Keratinocyte (primary cell): Measurements from ENCODE around the gene ALDH3A1.

Experiments
- EZH2 ChIP-seq: IDR thresholded peaks from one replicate; pipeline ENCODE4 v1.6.1; 2012; ENCODE audit warnings: inconsistent platforms, mild to moderate bottlenecking, low read length, moderate library complexity
- TF ChIP-seq, protein P1 (sequence below), 3 experiments: IDR thresholded peaks in 1 of 3; conservative IDR thresholded peaks in 1 of 3; optimal IDR thresholded peaks in 1 of 3; 2 replicates in 2 of 3; 3 replicates in 1 of 3; pipeline versions ENCODE3 to v1.5.1; 2011; ENCODE audit warnings: low read length in 3 of 3, mild to moderate bottlenecking in 3 of 3, moderate library complexity in 2 of 3, control low read depth in 1 of 3, inconsistent platforms in 1 of 3; ENCODE audit not compliant: insufficient read depth in 2 of 3; ENCODE audit errors: extremely low read depth in 1 of 3

GRCh38 chr17:19766016-19766415, 17.9 kb upstream of the ALDH3A1 start:
- TF ChIP-seq, protein P1, sequence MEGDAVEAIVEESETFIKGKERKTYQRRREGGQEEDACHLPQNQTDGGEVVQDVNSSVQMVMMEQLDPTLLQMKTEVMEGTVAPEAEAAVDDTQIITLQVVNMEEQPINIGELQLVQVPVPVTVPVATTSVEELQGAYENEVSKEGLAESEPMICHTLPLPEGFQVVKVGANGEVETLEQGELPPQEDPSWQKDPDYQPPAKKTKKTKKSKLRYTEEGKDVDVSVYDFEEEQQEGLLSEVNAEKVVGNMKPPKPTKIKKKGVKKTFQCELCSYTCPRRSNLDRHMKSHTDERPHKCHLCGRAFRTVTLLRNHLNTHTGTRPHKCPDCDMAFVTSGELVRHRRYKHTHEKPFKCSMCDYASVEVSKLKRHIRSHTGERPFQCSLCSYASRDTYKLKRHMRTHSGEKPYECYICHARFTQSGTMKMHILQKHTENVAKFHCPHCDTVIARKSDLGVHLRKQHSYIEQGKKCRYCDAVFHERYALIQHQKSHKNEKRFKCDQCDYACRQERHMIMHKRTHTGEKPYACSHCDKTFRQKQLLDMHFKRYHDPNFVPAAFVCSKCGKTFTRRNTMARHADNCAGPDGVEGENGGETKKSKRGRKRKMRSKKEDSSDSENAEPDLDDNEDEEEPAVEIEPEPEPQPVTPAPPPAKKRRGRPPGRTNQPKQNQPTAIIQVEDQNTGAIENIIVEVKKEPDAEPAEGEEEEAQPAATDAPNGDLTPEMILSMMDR (optimal IDR thresholded peaks at IDR 0.05 in 1 of 3, IDR thresholded peaks at IDR 0.05 in 1 of 3, conservative IDR thresholded peaks at IDR 0.05 in 1 of 3; ENCODE audit: extremely low read depth in 1 of 3, insufficient read depth in 2 of 3, low read length in 3 of 3): no peak
- no peak for TF ChIP-seq EZH2
